Glutamatergic neuron (in vitro differentiated cells): Measurements from ENCODE around the gene ANO7. TPM values are rescaled to one million over a fixed set of nuclear protein-coding genes. Genes with fewer than 3 reads are reported as not detected.

Experiments
- DNase-seq: peaks from one replicate; pipeline ENCODE4 v3.0.0; 2022
- H3K27ac Mint-ChIP-seq: one replicate; pipeline ENCODE4 v1.8.0; 2020; ENCODE audit warnings: mild to moderate bottlenecking, mixed read lengths, inconsistent platforms; ENCODE audit not compliant: unreplicated experiment
- H3K27me3 Mint-ChIP-seq: one replicate; pipeline ENCODE4 v1.8.0; 2020; ENCODE audit warnings: mild to moderate bottlenecking, moderate library complexity, mixed read lengths, inconsistent platforms; ENCODE audit not compliant: unreplicated experiment
- H3K36me3 Mint-ChIP-seq: one replicate; pipeline ENCODE4 v1.8.0; 2020; ENCODE audit warnings: mild to moderate bottlenecking, mixed read lengths, inconsistent platforms; ENCODE audit not compliant: unreplicated experiment
- H3K4me1 Mint-ChIP-seq: one replicate; pipeline ENCODE4 v1.8.0; 2020; ENCODE audit warnings: mild to moderate bottlenecking, low read depth, mixed read lengths, inconsistent platforms; ENCODE audit not compliant: unreplicated experiment
- H3K4me3 Mint-ChIP-seq: one replicate; pipeline ENCODE4 v1.8.0; 2020; ENCODE audit warnings: mild to moderate bottlenecking, mixed read lengths, inconsistent platforms; ENCODE audit not compliant: unreplicated experiment
- H3K9me3 Mint-ChIP-seq: one replicate; pipeline ENCODE4 v1.8.0; 2020; ENCODE audit warnings: mild to moderate bottlenecking, moderate library complexity, mixed read lengths, inconsistent platforms; ENCODE audit not compliant: unreplicated experiment
- CTCF ChIP-seq: fragments of 200-600 bp; sonication (generic); IDR thresholded peaks from one replicate; pipeline ENCODE4 v1.5.0; 2021; ENCODE audit not compliant: partially characterized antibody, unreplicated experiment
- total RNA-seq: library from RNA; stranded (reverse); fragmentation: NEBNext Ultra II Directional; extraction: Animal tissue kit (Norgen Biotek cat#: 25700); gene quantifications from one replicate; pipeline ENCODE4 v1.2.1, GENCODE V29; 2021; ENCODE audit not compliant: unreplicated experiment

The ANO7 gene
- total RNA-seq, 1 donor from 2014 or later, result 2.6 TPM

GRCh38 chr2:241249654-241250053 is 61.2 kb downstream of the ANO7 start:
- no peak for DNase-seq
- Mint-ChIP-seq H3K4me1 (no peaks in the 10 kb centered on the region), H3K36me3 (no peaks in the 10 kb centered on the region), H3K27me3 (peaks cover 2% of the 10 kb centered on the region), H3K27ac (no peak overlapping the region), H3K4me3 (no peak overlapping the region), H3K9me3 (no peaks in the 10 kb centered on the region)
- no peak for TF ChIP-seq CTCF

DNA sequence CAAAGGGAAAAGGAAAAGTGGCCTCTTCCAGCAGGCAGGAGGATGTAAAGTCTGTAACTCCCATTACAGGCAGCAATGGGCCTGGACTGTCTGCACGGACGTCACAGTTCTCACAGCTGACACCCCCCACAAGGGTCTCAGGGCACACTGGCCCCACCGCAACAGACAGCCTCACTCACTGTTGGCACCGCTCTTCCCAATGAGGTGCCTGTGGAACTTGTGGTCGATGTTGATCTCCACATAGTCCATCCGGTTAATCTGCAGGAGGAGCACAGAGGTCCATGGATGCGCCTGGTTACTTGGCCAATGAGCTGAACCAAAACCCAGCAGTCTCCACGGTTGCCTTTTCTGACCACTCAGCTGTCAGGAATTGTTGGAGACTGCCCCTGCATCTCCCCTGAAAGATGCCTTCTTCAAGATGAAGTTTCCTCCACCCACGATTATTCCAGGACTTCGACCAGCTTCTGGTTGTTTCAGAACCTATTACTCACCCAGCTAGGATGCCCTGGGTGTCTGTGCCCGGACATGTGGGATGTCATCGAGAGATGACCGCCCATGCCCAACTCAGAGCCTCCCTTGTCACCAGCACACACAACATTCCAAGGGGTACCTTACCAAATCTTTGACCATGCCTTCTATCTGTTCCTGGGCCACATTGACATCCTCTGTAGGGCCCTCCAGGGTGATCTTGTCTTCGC is 64.5 kb downstream of the ANO7 start:
- H3K27ac Mint-ChIP-seq, result no peak overlapping the region
- H3K27me3 Mint-ChIP-seq, result peaks cover 4% of the 10 kb centered on the region
- no peak for DNase-seq
- no peaks in the 10 kb centered on the region for H3K36me3 Mint-ChIP-seq
- peaks cover 3% of the 10 kb centered on the region for H3K9me3 Mint-ChIP-seq
- no peak for TF ChIP-seq CTCF
- H3K4me1 Mint-ChIP-seq, result no peaks in the 10 kb centered on the region
- no peak overlapping the region for H3K4me3 Mint-ChIP-seq

GRCh38 chr2:241254904-241255351 is 66.5 kb downstream of the ANO7 start:
- Mint-ChIP-seq H3K9me3 (peaks cover 3% of the 10 kb centered on the region), H3K36me3 (no peaks in the 10 kb centered on the region), H3K4me3 (no peak overlapping the region), H3K27ac (no peak overlapping the region), H3K27me3 (peaks cover 4% of the 10 kb centered on the region), H3K4me1 (no peaks in the 10 kb centered on the region)
- no peak for TF ChIP-seq CTCF
- DNase-seq, result no peak

DNA sequence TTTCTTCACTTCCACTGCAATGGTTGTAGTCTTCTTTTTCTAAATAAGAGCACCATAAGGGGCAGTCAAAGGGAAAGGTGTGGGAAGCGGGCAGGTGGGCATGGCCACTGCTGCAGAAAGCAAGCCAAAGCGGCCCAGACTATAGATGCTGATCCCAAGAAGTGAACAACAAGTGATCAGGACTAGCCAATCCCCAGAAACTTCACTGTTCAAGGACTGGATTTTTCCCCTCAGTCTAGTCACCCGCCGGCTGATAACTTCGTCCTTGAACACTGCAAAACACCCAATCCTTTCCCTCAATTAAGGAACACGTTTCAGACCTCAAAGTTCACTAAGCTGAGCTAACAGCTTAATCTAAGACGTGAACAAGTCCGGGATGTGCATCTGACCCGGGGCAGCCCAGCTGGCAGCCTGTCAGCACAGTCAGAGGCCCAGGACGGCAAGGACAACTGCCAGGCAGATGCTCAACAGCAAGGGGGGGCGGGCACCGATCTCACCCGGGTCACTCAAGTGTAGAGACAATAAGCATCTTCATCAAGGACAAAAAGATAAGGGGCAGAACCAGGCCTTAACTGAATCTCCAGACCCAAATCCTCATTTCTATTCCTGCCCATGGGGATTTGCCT is 67.2 kb downstream of the ANO7 start:
- H3K27ac Mint-ChIP-seq, result no peak overlapping the region
- H3K27me3 Mint-ChIP-seq, result peaks cover 2% of the 10 kb centered on the region
- peaks cover 3% of the 10 kb centered on the region for H3K9me3 Mint-ChIP-seq
- no peak for DNase-seq
- no peaks in the 10 kb centered on the region for H3K36me3 Mint-ChIP-seq
- no peak overlapping the region for H3K4me3 Mint-ChIP-seq
- H3K4me1 Mint-ChIP-seq, result no peaks in the 10 kb centered on the region
- TF ChIP-seq CTCF, result no peak

- Mint-ChIP-seq H3K9me3 (peaks cover 3% of the 10 kb centered on the region), H3K4me1 (no peaks in the 10 kb centered on the region), H3K27ac (peak overlapping the region; percentile 40), H3K36me3 (no peaks in the 10 kb centered on the region), H3K4me3 (no peak overlapping the region), H3K27me3 (peaks cover 2% of the 10 kb centered on the region)
- no peak for TF ChIP-seq CTCF
- no peak for DNase-seq
These were observed 67.7 kb downstream of the ANO7 start for GRCh38 chr2:241256168-241256545.
